Measurements from ENCODE around the gene TRIM8. TPM values are rescaled to one million over a fixed set of nuclear protein-coding genes. Genes with fewer than 3 reads are reported as not detected.

Gene TRIM8
- total RNA-seq, 3 donors from 2014 or later (not counting 1 experiment from before 2014, with no cell fraction given) = 81.9 to 87.8 (median 86.2) TPM

DNA sequence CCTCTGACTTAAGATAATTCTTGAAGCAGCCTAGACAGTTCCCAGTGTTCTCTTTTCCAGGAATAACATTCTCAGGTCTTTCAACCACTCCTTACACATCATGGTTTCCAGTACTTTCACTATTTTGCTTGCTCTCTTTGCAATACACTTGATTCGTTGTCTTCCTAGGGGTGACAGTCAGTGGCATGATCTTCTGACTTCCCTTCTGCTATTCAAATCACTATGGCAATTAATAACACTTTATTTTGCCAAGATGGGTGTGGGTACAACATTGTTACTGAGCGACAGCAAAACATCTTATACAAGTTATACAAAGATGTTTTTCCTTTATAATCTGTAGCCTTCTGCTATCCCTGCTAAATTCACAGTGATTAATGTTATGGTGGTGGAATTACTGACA lies 54.6 kb downstream of the TRIM8 start:
- H3K4me1 ChIP-seq (ENCODE audit: control insufficient read depth, insufficient read depth, low read length) = no peaks in the 10 kb centered on the region
- H3K27me3 ChIP-seq (ENCODE audit: control insufficient read depth, insufficient read depth, low read length) = no peaks in the 10 kb centered on the region
- H3K4me3 ChIP-seq (ENCODE audit: low read length) = no peak overlapping the region
- H3K36me3 ChIP-seq (ENCODE audit: control insufficient read depth, insufficient read depth, low read length) = peaks cover 11% of the 10 kb centered on the region
- no peaks in the 10 kb centered on the region for H3K36me3 Mint-ChIP-seq
- no peaks in the 10 kb centered on the region for H3K9me3 Mint-ChIP-seq
- WGBS (ENCODE audit: insufficient coverage) = 89% methylated on average over 1 of the region's 2 CpGs
- H3K27ac Mint-ChIP-seq = no peak overlapping the region
- H3K4me3 Mint-ChIP-seq = no peak overlapping the region
- H3K27me3 Mint-ChIP-seq (ENCODE audit: low read depth in 2 of 2) = no peaks in the 10 kb centered on the region
- intact Hi-C loops (cut with micrococcal nuclease) = no loop called here
- H3K9me3 ChIP-seq (ENCODE audit: control insufficient read depth, insufficient read depth, low read length) = no peaks in the 10 kb centered on the region
- H3K27ac ChIP-seq (ENCODE audit: low read length) = no peak overlapping the region
- TF ChIP-seq, protein P1, sequence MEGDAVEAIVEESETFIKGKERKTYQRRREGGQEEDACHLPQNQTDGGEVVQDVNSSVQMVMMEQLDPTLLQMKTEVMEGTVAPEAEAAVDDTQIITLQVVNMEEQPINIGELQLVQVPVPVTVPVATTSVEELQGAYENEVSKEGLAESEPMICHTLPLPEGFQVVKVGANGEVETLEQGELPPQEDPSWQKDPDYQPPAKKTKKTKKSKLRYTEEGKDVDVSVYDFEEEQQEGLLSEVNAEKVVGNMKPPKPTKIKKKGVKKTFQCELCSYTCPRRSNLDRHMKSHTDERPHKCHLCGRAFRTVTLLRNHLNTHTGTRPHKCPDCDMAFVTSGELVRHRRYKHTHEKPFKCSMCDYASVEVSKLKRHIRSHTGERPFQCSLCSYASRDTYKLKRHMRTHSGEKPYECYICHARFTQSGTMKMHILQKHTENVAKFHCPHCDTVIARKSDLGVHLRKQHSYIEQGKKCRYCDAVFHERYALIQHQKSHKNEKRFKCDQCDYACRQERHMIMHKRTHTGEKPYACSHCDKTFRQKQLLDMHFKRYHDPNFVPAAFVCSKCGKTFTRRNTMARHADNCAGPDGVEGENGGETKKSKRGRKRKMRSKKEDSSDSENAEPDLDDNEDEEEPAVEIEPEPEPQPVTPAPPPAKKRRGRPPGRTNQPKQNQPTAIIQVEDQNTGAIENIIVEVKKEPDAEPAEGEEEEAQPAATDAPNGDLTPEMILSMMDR (IDR thresholded peaks at IDR 0.05) = no peak
- H3K4me1 Mint-ChIP-seq = no peaks in the 10 kb centered on the region
- ATAC-seq (no peak), DNase-seq (no peak)

DNA sequence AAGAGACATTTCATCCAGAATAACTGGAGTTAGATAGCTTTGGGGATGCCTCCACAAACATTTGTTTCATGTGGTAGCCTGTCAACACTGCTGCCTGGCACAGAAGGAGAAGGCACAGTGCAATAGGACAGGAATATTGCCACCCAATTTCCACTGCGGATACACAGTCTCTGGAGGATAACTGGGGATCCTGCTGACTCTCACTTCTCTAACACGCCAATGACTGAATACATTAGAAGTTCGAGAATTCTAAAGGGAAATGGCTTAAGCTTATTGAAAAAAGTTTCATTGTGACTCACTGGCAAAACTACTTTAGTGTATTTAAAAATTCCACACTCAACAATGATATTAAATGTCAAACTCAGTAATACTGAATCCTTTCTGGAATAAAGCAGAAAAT lies 57.0 kb downstream of the TRIM8 start:
- H3K9me3 Mint-ChIP-seq = no peaks in the 10 kb centered on the region
- Histone ChIP-seq H3K36me3 (ENCODE audit: control insufficient read depth, insufficient read depth, low read length) (peaks cover 11% of the 10 kb centered on the region), H3K27me3 (ENCODE audit: control insufficient read depth, insufficient read depth, low read length) (no peaks in the 10 kb centered on the region), H3K4me3 (ENCODE audit: low read length) (no peak overlapping the region), H3K27ac (ENCODE audit: low read length) (no peak overlapping the region), H3K9me3 (ENCODE audit: control insufficient read depth, insufficient read depth, low read length) (no peaks in the 10 kb centered on the region), H3K4me1 (ENCODE audit: control insufficient read depth, insufficient read depth, low read length) (no peaks in the 10 kb centered on the region)
- no peak overlapping the region for H3K27ac Mint-ChIP-seq
- H3K27me3 Mint-ChIP-seq (ENCODE audit: low read depth in 2 of 2) = no peaks in the 10 kb centered on the region
- DNase-seq = no peak
- peaks cover 0 to 8% of the 10 kb centered on the region in 2 donors for H3K4me1 Mint-ChIP-seq
- WGBS (ENCODE audit: insufficient coverage) = 100% methylated on average over 1 of the region's 3 CpGs
- intact Hi-C loops (cut with micrococcal nuclease) = no loop called here
- no peak overlapping the region for H3K4me3 Mint-ChIP-seq
- no peak for ATAC-seq
- TF ChIP-seq, protein P1 (IDR thresholded peaks at IDR 0.05) = no peak
- no peaks in the 10 kb centered on the region for H3K36me3 Mint-ChIP-seq

DNA sequence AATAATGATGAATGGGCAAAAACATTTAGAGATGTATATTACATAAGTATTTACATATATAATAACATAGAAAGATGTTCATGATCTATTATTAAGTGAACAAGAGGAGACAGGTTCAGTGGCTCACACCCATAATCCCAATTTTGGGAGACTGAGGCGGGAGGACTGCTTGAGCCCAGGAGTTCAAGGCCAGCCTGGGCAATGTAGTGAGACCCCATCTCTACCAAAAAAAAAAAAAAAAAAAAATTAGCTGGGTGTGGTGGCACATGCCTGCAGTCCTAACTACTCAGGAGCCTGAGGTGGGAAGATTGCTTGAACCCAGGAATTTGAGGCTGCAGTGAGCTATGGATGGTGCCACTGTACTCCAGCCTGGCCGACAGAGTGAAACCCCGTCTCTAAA lies 57.5 kb downstream of the TRIM8 start:
- Histone ChIP-seq H3K4me1 (ENCODE audit: control insufficient read depth, insufficient read depth, low read length) (no peaks in the 10 kb centered on the region), H3K27ac (ENCODE audit: low read length) (no peak overlapping the region), H3K27me3 (ENCODE audit: control insufficient read depth, insufficient read depth, low read length) (no peaks in the 10 kb centered on the region), H3K36me3 (ENCODE audit: control insufficient read depth, insufficient read depth, low read length) (peaks cover 11% of the 10 kb centered on the region), H3K4me3 (ENCODE audit: low read length) (no peak overlapping the region), H3K9me3 (ENCODE audit: control insufficient read depth, insufficient read depth, low read length) (no peaks in the 10 kb centered on the region)
- TF ChIP-seq, protein P1 (IDR thresholded peaks at IDR 0.05) = no peak
- Mint-ChIP-seq H3K4me3 (no peak overlapping the region), H3K27me3 (ENCODE audit: low read depth in 2 of 2) (no peaks in the 10 kb centered on the region), H3K4me1 (peaks cover 0 to 8% of the 10 kb centered on the region in 2 donors), H3K9me3 (no peaks in the 10 kb centered on the region), H3K36me3 (no peaks in the 10 kb centered on the region), H3K27ac (no peak overlapping the region)
- DNase-seq = no peak
- intact Hi-C loops (cut with micrococcal nuclease) = no loop called here
- no CpG with 5 or more reads among the region's 3 CpGs for WGBS (ENCODE audit: insufficient coverage)
- no peak for ATAC-seq

DNA sequence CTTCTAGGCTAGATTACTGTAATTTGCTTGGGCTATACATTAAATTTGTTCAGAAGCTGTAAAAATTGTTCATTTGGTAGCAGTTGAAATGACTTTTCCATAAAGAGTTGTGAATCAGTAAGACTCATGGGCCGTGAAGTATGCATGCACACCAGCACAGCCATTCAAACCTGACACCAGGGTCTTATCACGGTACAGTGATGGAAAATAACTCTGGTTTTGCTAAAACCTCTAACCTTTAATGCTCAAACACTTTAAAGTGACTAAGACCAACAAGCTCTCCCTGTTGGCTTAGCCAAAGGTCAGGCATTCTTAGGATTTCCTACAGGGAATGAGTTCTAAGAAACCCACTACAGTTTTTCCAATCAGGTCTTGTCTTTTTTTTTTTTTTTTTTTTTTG lies 58.5 kb downstream of the TRIM8 start:
- Mint-ChIP-seq H3K9me3 (no peaks in the 10 kb centered on the region), H3K27me3 (ENCODE audit: low read depth in 2 of 2) (no peaks in the 10 kb centered on the region), H3K36me3 (no peaks in the 10 kb centered on the region), H3K4me1 (peaks cover 0 to 8% of the 10 kb centered on the region in 2 donors), H3K4me3 (no peak overlapping the region), H3K27ac (no peak overlapping the region)
- 72% methylated on average over 2 of the region's 2 CpGs for WGBS (ENCODE audit: insufficient coverage)
- peaks cover 11% of the 10 kb centered on the region for H3K36me3 ChIP-seq (ENCODE audit: control insufficient read depth, insufficient read depth, low read length)
- H3K4me1 ChIP-seq (ENCODE audit: control insufficient read depth, insufficient read depth, low read length) = no peaks in the 10 kb centered on the region
- H3K4me3 ChIP-seq (ENCODE audit: low read length) = no peak overlapping the region
- ATAC-seq (no peak), DNase-seq (no peak)
- H3K27ac ChIP-seq (ENCODE audit: low read length) = no peak overlapping the region
- no peaks in the 10 kb centered on the region for H3K9me3 ChIP-seq (ENCODE audit: control insufficient read depth, insufficient read depth, low read length)
- intact Hi-C loops (cut with micrococcal nuclease) = no loop called here
- H3K27me3 ChIP-seq (ENCODE audit: control insufficient read depth, insufficient read depth, low read length) = no peaks in the 10 kb centered on the region
- TF ChIP-seq, protein P1 (IDR thresholded peaks at IDR 0.05) = no peak

All from natural killer cell (primary cell).